ENCODE data around the gene KIR2DL1.
"Not testable (repeated sequence)": the region's sequence is repeated elsewhere in the genome, so short reads cannot be mapped to it uniquely, and the experiment has no call there.

- TF ChIP-seq, protein P1, sequence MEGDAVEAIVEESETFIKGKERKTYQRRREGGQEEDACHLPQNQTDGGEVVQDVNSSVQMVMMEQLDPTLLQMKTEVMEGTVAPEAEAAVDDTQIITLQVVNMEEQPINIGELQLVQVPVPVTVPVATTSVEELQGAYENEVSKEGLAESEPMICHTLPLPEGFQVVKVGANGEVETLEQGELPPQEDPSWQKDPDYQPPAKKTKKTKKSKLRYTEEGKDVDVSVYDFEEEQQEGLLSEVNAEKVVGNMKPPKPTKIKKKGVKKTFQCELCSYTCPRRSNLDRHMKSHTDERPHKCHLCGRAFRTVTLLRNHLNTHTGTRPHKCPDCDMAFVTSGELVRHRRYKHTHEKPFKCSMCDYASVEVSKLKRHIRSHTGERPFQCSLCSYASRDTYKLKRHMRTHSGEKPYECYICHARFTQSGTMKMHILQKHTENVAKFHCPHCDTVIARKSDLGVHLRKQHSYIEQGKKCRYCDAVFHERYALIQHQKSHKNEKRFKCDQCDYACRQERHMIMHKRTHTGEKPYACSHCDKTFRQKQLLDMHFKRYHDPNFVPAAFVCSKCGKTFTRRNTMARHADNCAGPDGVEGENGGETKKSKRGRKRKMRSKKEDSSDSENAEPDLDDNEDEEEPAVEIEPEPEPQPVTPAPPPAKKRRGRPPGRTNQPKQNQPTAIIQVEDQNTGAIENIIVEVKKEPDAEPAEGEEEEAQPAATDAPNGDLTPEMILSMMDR (IDR thresholded peaks at IDR 0.05; ENCODE audit: low read depth, low read length, poor library complexity, severe bottlenecking), result not testable (repeated sequence)
- not testable (repeated sequence) for TF ChIP-seq EZH2phosphoT487 (IDR thresholded peaks at IDR 0.05; ENCODE audit: borderline replicate concordance, low read length)
These were observed 11.0 kb upstream of the KIR2DL1 start for GRCh38 chr19:54758577-54758976.

Data from DOHH2 (cell line).